SU-DHL-6 (cell line): ENCODE data around the gene KSR1.

Experiments
- CTCF ChIP-seq: fragments of 200-600 bp; sonication (generic); IDR thresholded peaks from one replicate; pipeline ENCODE4 v1.5.1; 2017; ENCODE audit warnings: antibody characterized with exemption, mild to moderate bottlenecking, low read length, moderate library complexity; ENCODE audit not compliant: insufficient read depth, poor library complexity, severe bottlenecking
- EZH2phosphoT487 ChIP-seq: fragments of 200-600 bp; sonication (generic), shearing (Covaris generic); conservative IDR thresholded peaks from 2 replicates; pipeline ENCODE4 v1.6.1; 2018; ENCODE audit warnings: mild to moderate bottlenecking, antibody characterized with exemption, low read length, moderate library complexity, mixed read lengths

- no peak for TF ChIP-seq CTCF
- no peak for TF ChIP-seq EZH2phosphoT487
These were observed 126.4 kb downstream of the KSR1 start for GRCh38 chr17:27582696-27583095.
